Colon (tissue), 2 donors: ENCODE data around the gene ILF2.
"Not testable (repeated sequence)": the region's sequence is repeated elsewhere in the genome, so short reads cannot be mapped to it uniquely, and the experiment has no call there.

ENCODE experiments used
- FAIRE-seq: peaks from 2 replicates; lab custom pipeline; 2012; peaks lifted over from hg19 to GRCh38; lab: Jason Lieb, UNC
- donor health status: control.
- donor health status: control.

ILF2 gene

GRCh38 chr1:153679337-153680119 lies 8.7 kb upstream of the ILF2 start:
- FAIRE-seq = no peak

- no peak for FAIRE-seq
Measured at GRCh38 chr1:153678519-153679336, 7.9 kb upstream of the ILF2 start, which contains the start of gene NPR1. NPR1 (plus strand) TSS chr1:153678688; CDS start chr1:153679109, 421 bp downstream.

GRCh38 chr1:153677718-153678518 lies 7.1 kb upstream of the ILF2 start:
- FAIRE-seq = no peak

GRCh38 chr1:153673511-153673910 lies 2.7 kb upstream of the ILF2 start:
- FAIRE-seq = no peak

- FAIRE-seq = not testable (repeated sequence)
Measured at GRCh38 chr1:153671628-153672353, 998 bp upstream of the ILF2 start.

GRCh38 chr1:153670257-153670858 lies 435 bp downstream of the ILF2 start:
- FAIRE-seq = no peak

- no peak for FAIRE-seq
Measured at GRCh38 chr1:153669606-153670005, 1.2 kb downstream of the ILF2 start.

- not testable (repeated sequence) for FAIRE-seq
Measured at GRCh38 chr1:153668672-153669071, 2.1 kb downstream of the ILF2 start.

- FAIRE-seq = no peak
Measured at GRCh38 chr1:153667439-153667838, 3.4 kb downstream of the ILF2 start.

- no peak for FAIRE-seq
Measured at GRCh38 chr1:153663211-153663610, 7.6 kb downstream of the ILF2 start.

GRCh38 chr1:153662269-153662668 lies 8.5 kb downstream of the ILF2 start:
- FAIRE-seq = no peak

GRCh38 chr1:153661111-153661708 lies 9.6 kb downstream of the ILF2 start:
- FAIRE-seq = no peak

GRCh38 chr1:153659656-153660055 lies 11.1 kb downstream of the ILF2 start:
- FAIRE-seq = no peak

GRCh38 chr1:153659175-153659534 lies 11.6 kb downstream of the ILF2 start:
- no peak for FAIRE-seq

GRCh38 chr1:153658400-153659174 lies 12.2 kb downstream of the ILF2 start, which contains the start of gene SNAPIN:
SNAPIN (plus strand) TSS chr1:153658703; CDS start chr1:153658744, 41 bp downstream.
- no peak for FAIRE-seq

GRCh38 chr1:153655333-153655732 lies 15.5 kb downstream of the ILF2 start:
- no peak for FAIRE-seq

- FAIRE-seq = no peak
Measured at GRCh38 chr1:153652805-153653500, 17.8 kb downstream of the ILF2 start.

- no peak for FAIRE-seq
Measured at GRCh38 chr1:153651771-153652170, 19.0 kb downstream of the ILF2 start.

GRCh38 chr1:153649863-153650235 lies 20.9 kb downstream of the ILF2 start:
- FAIRE-seq = no peak
